Activated CD8-positive, alpha-beta T cell treated with anti-CD3 and anti-CD28 coated beads, Interleukin-2, amount 10 ng/mL, durations not matched to agents 7 days and 5 days (primary cell): ENCODE measurements around the gene FOXK2. TPM values are rescaled to one million over a fixed set of nuclear protein-coding genes. Genes with fewer than 3 reads are reported as not detected.

Experiments
- ATAC-seq: fragments of 150-1000 bp; cut with Tn5 transposase; one replicate; pipeline ENCODE4 v1.10.0; 2021; ENCODE audit warnings: moderate library complexity
- CTCF ChIA-PET: fragments of 350-600 bp; sonication (Branson Sonifier 250); formaldehyde crosslinking; loops from one replicate; lab custom pipeline; 2021; ENCODE audit warnings: antibody characterized with exemption; lab: Charles Lee
- POLR2A ChIA-PET: fragments of 350-600 bp; sonication (Branson Sonifier 250); formaldehyde crosslinking; loops from one replicate; lab custom pipeline; 2021; ENCODE audit warnings: antibody characterized with exemption; lab: Charles Lee
- DNase-seq: peaks from one replicate; pipeline ENCODE4 v3.0.0-alpha.2; 2020
- H3K27ac Mint-ChIP-seq: one replicate; pipeline ENCODE4 v1.8.0; 2021; ENCODE audit warnings: mild to moderate bottlenecking, mixed read lengths
- H3K27me3 Mint-ChIP-seq: one replicate; pipeline ENCODE4 v1.8.0; 2021; ENCODE audit warnings: low read depth, mixed read lengths
- H3K36me3 Mint-ChIP-seq: one replicate; pipeline ENCODE4 v1.8.0; 2021; ENCODE audit warnings: low read depth, mixed read lengths
- H3K4me1 Mint-ChIP-seq: one replicate; pipeline ENCODE4 v1.8.0; 2021; ENCODE audit warnings: low read depth, mixed read lengths
- H3K4me3 Mint-ChIP-seq: one replicate; pipeline ENCODE4 v1.8.0; 2021; ENCODE audit warnings: mild to moderate bottlenecking, mixed read lengths
- H3K9me3 Mint-ChIP-seq: one replicate; pipeline ENCODE4 v1.8.0; 2022; ENCODE audit warnings: mixed read lengths; ENCODE audit not compliant: insufficient read depth
- total RNA-seq, 2 experiments: library from RNA; stranded (reverse); gene quantifications; one replicate each; pipeline ENCODE4 v1.2.3, GENCODE V29; 2021

Gene FOXK2
- total RNA-seq, 2 experiments from 2014 or later = 62.3 to 65.3 TPM

- peaks cover 49% of the 10 kb centered on the region for H3K36me3 Mint-ChIP-seq
- ChIA-PET CTCF (no interaction called here), POLR2A (no interaction called here)
- no peak overlapping the region for H3K27ac Mint-ChIP-seq
- ATAC-seq = no peak
- no peaks in the 10 kb centered on the region for H3K27me3 Mint-ChIP-seq
- H3K4me1 Mint-ChIP-seq = peaks cover 28% of the 10 kb centered on the region
- H3K4me3 Mint-ChIP-seq = no peak overlapping the region
- H3K9me3 Mint-ChIP-seq = no peaks in the 10 kb centered on the region
- no peak for DNase-seq
These were observed 122.5 kb downstream of the FOXK2 start for GRCh38 chr17:82642022-82642421.

- no peaks in the 10 kb centered on the region for H3K9me3 Mint-ChIP-seq
- no peak overlapping the region for H3K27ac Mint-ChIP-seq
- peaks cover 41% of the 10 kb centered on the region for H3K36me3 Mint-ChIP-seq
- ATAC-seq (no peak), DNase-seq (no peak)
- no peak overlapping the region for H3K4me3 Mint-ChIP-seq
- H3K4me1 Mint-ChIP-seq = peaks cover 22% of the 10 kb centered on the region
- CTCF ChIA-PET = no interaction called here
- POLR2A ChIA-PET = no interaction called here
- no peaks in the 10 kb centered on the region for H3K27me3 Mint-ChIP-seq
These were observed 124.6 kb downstream of the FOXK2 start for GRCh38 chr17:82644148-82644547.

- Mint-ChIP-seq H3K4me1 (peaks cover 25% of the 10 kb centered on the region), H3K9me3 (no peaks in the 10 kb centered on the region), H3K27ac (no peak overlapping the region), H3K36me3 (peaks cover 29% of the 10 kb centered on the region), H3K27me3 (no peaks in the 10 kb centered on the region), H3K4me3 (peak overlapping the region; percentile 82)
- DNase-seq (no peak), ATAC-seq (no peak)
- POLR2A ChIA-PET = no interaction called here
- CTCF ChIA-PET = no interaction called here
These were observed 126.0 kb downstream of the FOXK2 start for GRCh38 chr17:82645516-82645915.

- DNase-seq (peak; percentile 45), ATAC-seq (peak; percentile 38)
- no peaks in the 10 kb centered on the region for H3K27me3 Mint-ChIP-seq
- peak overlapping the region; percentile 82 for H3K4me3 Mint-ChIP-seq
- ChIA-PET CTCF (no interaction called here), POLR2A (interaction anchor here (0.6 kb wide), 1 partner anchor 12 kb away, joined by 3 read pairs; no protein-coding TSS in a partner anchor)
- peaks cover 25% of the 10 kb centered on the region for H3K4me1 Mint-ChIP-seq
- peak overlapping the region; percentile 79 for H3K27ac Mint-ChIP-seq
- H3K36me3 Mint-ChIP-seq = peaks cover 17% of the 10 kb centered on the region
- H3K9me3 Mint-ChIP-seq = no peaks in the 10 kb centered on the region
These were observed 128.1 kb downstream of the FOXK2 start for GRCh38 chr17:82647593-82648164.

GRCh38 chr17:82648165-82648668 lies 128.7 kb downstream of the FOXK2 start, which contains the start of gene WDR45B:
TSS of gene WDR45B (minus strand) at chr17:82648444. CDS start at chr17:82648340, 104 bp downstream.
- ChIA-PET POLR2A (interaction anchor here (0.6 kb wide), 1 partner anchor 12 kb away, joined by 3 read pairs; no protein-coding TSS in a partner anchor), CTCF (no interaction called here)
- Mint-ChIP-seq H3K4me1 (peaks cover 25% of the 10 kb centered on the region), H3K9me3 (no peaks in the 10 kb centered on the region), H3K27ac (peak within 1 kb of the TSS; percentile 87), H3K4me3 (peak within 1 kb of the TSS; percentile 82), H3K36me3 (peaks cover 15% of the 10 kb centered on the region), H3K27me3 (no peaks in the 10 kb centered on the region)
- DNase-seq (peak; percentile 92), ATAC-seq (peak; percentile 88)

- ATAC-seq (peak; percentile 37), DNase-seq (peak; percentile 50)
- no peaks in the 10 kb centered on the region for H3K9me3 Mint-ChIP-seq
- ChIA-PET POLR2A (no interaction called here), CTCF (no interaction called here)
- H3K27me3 Mint-ChIP-seq = no peaks in the 10 kb centered on the region
- H3K27ac Mint-ChIP-seq = peak overlapping the region; percentile 75
- peak overlapping the region; percentile 64 for H3K4me3 Mint-ChIP-seq
- peaks cover 25% of the 10 kb centered on the region for H3K4me1 Mint-ChIP-seq
- peaks cover 11% of the 10 kb centered on the region for H3K36me3 Mint-ChIP-seq
These were observed 129.3 kb downstream of the FOXK2 start for GRCh38 chr17:82648742-82649331.

GRCh38 chr17:82649501-82650261 lies 130.1 kb downstream of the FOXK2 start:
- Mint-ChIP-seq H3K9me3 (no peaks in the 10 kb centered on the region), H3K4me1 (peaks cover 21% of the 10 kb centered on the region), H3K27ac (peak overlapping the region; percentile 62), H3K36me3 (peaks cover 4% of the 10 kb centered on the region), H3K4me3 (peak overlapping the region; percentile 64), H3K27me3 (no peaks in the 10 kb centered on the region)
- ChIA-PET CTCF (no interaction called here), POLR2A (no interaction called here)
- ATAC-seq (no peak), DNase-seq (no peak)

GRCh38 chr17:82650723-82651122 lies 131.2 kb downstream of the FOXK2 start:
- Mint-ChIP-seq H3K27ac (no peak overlapping the region), H3K9me3 (no peaks in the 10 kb centered on the region), H3K4me3 (no peak overlapping the region), H3K4me1 (peaks cover 15% of the 10 kb centered on the region), H3K36me3 (peaks cover 4% of the 10 kb centered on the region), H3K27me3 (no peaks in the 10 kb centered on the region)
- ChIA-PET POLR2A (no interaction called here), CTCF (no interaction called here)
- DNase-seq (no peak), ATAC-seq (no peak)

- ChIA-PET CTCF (no interaction called here), POLR2A (no interaction called here)
- H3K9me3 Mint-ChIP-seq = no peaks in the 10 kb centered on the region
- peaks cover 4% of the 10 kb centered on the region for H3K4me1 Mint-ChIP-seq
- H3K27ac Mint-ChIP-seq = no peak overlapping the region
- H3K27me3 Mint-ChIP-seq = no peaks in the 10 kb centered on the region
- ATAC-seq = no peak
- no peak for DNase-seq
- H3K36me3 Mint-ChIP-seq = no peaks in the 10 kb centered on the region
- H3K4me3 Mint-ChIP-seq = no peak overlapping the region
These were observed 134.4 kb downstream of the FOXK2 start for GRCh38 chr17:82653651-82654528.
